Rectal smooth muscle tissue (tissue), 1 donor: ENCODE data around the gene BAZ2B.
"Not testable (repeated sequence)": the region's sequence is repeated elsewhere in the genome, so short reads cannot be mapped to it uniquely, and the experiment has no call there.

Experiments used
- H3K27ac ChIP-seq: one replicate; pipeline ENCODE4 v1.7.0; 2013; ENCODE audit warnings: low read depth, low read length, inconsistent platforms
- H3K27me3 ChIP-seq: one replicate; pipeline ENCODE4 v1.7.0; 2013; ENCODE audit warnings: low read length; ENCODE audit not compliant: control insufficient read depth, insufficient read depth
- H3K36me3 ChIP-seq: one replicate; pipeline ENCODE4 v1.7.0; 2013; ENCODE audit warnings: low read length; ENCODE audit not compliant: control insufficient read depth, insufficient read depth
- H3K4me1 ChIP-seq: one replicate; pipeline ENCODE4 v1.7.0; 2013; ENCODE audit warnings: low read length; ENCODE audit not compliant: control insufficient read depth, insufficient read depth
- H3K4me3 ChIP-seq: one replicate; pipeline ENCODE4 v1.7.0; 2013; ENCODE audit warnings: low read length
- H3K9ac ChIP-seq: one replicate; pipeline ENCODE4 v1.7.0; 2013; ENCODE audit warnings: low read length

The BAZ2B gene

DNA sequence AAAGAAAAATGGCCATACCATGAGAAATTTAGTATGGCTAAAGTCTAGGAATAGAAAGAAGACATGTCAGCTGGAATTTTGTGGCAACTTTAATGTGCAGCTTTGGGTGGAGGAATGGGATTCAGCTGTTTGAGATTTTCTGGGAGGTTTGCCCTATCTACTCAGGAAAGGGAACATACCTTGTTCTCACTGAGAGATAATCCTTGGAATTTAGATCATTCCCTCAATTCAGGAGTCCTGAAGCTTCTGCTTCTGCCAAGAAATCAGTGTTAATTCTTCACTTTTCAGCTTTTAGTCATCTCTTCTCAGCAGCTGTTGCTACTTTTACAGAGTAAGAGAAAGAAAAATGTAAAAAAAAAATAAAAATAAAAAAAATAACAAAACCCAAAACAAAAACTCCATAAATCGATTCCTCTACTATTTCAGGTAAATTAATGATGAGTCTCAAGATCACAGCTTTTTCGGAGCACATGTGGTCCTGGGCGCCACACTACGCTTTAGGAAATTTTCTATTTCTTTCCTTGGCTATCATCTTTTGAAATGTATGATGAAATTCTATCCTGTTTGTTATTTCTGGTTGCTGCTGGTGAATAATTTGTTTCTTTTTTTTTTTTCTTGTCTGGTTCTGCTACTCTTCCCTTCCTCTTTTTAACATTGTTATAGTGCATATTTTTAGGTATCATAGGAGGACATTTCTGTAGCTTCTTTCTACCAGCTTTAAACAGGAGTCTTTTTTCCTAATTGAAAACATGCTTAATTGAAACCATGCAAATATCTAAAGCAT is 18.9 kb upstream of the BAZ2B start:
- Histone ChIP-seq H3K27ac (no peak overlapping the region), H3K9ac (no peak overlapping the region), H3K4me1 (no peaks in the 10 kb centered on the region), H3K27me3 (no peaks in the 10 kb centered on the region), H3K36me3 (no peaks in the 10 kb centered on the region), H3K4me3 (no peak overlapping the region)

DNA sequence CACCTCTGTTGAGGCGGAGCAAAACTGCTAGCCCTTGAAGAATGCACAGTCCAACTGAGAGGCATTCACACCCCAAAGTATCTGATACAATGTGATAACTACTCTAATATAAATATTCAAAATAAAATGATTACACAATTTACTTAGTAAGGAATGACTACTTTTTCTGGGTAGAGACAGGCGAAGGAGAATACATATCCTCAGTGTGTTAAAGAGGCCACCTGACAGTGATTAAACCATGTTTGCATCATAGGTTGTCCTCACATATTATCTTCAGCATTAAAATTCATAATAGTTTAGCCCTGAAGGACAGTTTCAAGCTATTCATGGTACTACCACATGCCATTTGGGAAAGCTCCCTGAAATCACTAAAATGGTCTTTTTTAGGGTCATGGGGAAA is 16.9 kb upstream of the BAZ2B start:
- Histone ChIP-seq H3K9ac (no peak overlapping the region), H3K36me3 (no peaks in the 10 kb centered on the region), H3K27me3 (no peaks in the 10 kb centered on the region), H3K4me3 (no peak overlapping the region), H3K27ac (no peak overlapping the region), H3K4me1 (no peaks in the 10 kb centered on the region)

DNA sequence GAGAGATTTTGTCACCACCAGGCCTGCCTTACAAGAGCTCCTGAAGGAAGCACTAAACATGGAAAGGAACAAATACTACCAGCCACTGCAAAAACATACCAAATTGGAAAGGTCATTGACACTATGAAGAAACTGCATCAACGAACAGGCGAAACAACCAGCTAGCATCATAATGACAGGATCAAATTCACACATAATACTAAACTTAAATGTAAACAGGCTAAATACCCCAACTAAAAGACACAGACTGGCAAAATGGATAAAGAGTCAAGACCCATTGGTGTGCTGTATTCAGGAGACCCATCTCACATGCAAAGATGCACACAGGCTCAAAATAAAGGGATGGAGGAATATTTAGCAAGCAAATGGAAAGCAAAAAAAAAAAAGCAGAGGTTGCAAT is 9.3 kb upstream of the BAZ2B start:
- H3K27me3 ChIP-seq, H3K9ac ChIP-seq, H3K4me1 ChIP-seq, H3K36me3 ChIP-seq, H3K4me3 ChIP-seq, H3K27ac ChIP-seq: not testable (repeated sequence)

DNA sequence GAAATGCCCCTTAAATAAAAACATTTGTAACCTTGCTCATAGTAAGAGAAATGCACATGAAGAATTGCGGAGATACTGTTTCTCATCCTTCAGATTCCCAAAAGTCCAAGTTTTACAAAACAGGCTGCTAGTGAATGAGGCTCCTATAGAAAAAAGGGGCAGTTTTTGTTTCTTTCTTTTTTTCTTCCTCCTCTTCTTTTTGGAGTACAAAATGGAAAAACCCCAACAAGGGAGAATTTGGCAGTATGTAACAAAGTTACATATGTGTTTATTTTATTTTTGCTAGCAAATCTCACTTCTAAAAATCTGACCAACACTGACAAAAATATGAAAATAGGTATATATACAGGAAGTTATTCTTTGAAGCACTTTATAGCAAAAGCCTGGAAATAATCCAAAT is 7.1 kb upstream of the BAZ2B start:
- H3K36me3 ChIP-seq, result no peaks in the 10 kb centered on the region
- no peaks in the 10 kb centered on the region for H3K4me1 ChIP-seq
- H3K4me3 ChIP-seq, result no peak overlapping the region
- no peak overlapping the region for H3K9ac ChIP-seq
- H3K27ac ChIP-seq, result no peak overlapping the region
- no peaks in the 10 kb centered on the region for H3K27me3 ChIP-seq

DNA sequence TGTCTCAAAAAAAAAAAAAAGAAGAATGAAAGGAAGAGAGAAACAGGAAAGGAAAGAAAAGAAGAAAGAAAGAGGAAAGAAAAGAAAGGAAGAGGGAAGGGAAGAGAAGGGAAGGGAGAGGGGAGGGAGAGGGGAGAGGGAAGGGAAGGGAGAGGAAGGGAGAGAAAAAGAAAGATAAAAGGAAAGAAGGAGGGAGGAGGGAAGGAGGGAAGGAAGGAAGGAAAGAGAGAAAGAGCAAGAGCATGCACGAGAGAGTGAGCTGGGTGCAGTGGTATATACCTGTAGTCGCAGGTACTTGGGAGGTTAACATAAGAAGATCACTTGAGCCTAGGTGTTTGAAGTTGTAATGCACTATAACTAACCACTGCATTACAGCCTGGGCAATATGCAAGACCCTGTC is 6.6 kb upstream of the BAZ2B start:
- no peak overlapping the region for H3K9ac ChIP-seq
- H3K4me1 ChIP-seq, result peaks cover 1% of the 10 kb centered on the region
- no peak overlapping the region for H3K27ac ChIP-seq
- no peaks in the 10 kb centered on the region for H3K36me3 ChIP-seq
- H3K4me3 ChIP-seq, result no peak overlapping the region
- no peaks in the 10 kb centered on the region for H3K27me3 ChIP-seq

DNA sequence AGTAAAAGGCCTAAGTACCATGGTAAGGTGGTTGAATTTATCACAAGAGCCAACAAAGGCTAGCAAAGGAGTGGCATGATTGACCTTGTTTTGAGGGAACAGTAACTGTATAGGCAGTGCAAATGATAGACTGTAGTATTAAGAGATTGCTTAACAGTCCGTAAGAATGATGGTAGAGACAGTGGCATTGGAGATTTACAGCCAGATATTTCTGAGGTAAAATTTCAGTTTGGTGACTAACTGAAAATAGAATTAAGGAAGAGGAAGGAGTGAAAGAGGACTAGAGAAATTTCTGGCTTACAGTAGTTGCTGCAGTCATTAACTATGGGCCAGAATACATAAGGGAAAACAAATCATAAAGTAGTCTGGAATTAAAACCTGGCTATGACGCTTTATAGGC is 4.4 kb upstream of the BAZ2B start:
- Histone ChIP-seq H3K9ac (no peak overlapping the region), H3K36me3 (no peaks in the 10 kb centered on the region), H3K4me1 (peaks cover 4% of the 10 kb centered on the region), H3K27ac (no peak overlapping the region), H3K27me3 (no peaks in the 10 kb centered on the region), H3K4me3 (no peak overlapping the region)

DNA sequence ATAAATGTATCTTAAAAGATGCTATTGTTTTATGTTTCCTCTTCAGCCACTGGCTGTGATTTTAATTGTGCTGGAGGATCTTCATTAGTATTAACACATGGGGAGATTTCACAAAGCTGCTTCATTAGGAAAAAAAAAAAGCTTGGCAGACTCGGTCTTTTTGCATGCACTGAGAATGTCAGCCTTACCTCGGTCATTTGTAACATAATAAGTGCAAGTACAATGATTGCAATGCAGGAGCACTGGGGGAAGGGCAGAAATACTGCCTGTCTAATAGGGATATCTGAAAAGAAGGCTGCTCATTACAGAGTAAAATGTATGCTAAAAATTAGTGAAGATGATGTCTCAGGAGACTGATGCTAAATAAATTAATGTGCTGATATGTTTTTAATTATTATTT is 1.3 kb upstream of the BAZ2B start:
- H3K36me3 ChIP-seq, result no peaks in the 10 kb centered on the region
- H3K27ac ChIP-seq, result no peak overlapping the region
- peak overlapping the region; percentile 10 for H3K4me3 ChIP-seq
- peaks cover 5% of the 10 kb centered on the region for H3K4me1 ChIP-seq
- no peaks in the 10 kb centered on the region for H3K27me3 ChIP-seq
- H3K9ac ChIP-seq, result no peak overlapping the region

DNA sequence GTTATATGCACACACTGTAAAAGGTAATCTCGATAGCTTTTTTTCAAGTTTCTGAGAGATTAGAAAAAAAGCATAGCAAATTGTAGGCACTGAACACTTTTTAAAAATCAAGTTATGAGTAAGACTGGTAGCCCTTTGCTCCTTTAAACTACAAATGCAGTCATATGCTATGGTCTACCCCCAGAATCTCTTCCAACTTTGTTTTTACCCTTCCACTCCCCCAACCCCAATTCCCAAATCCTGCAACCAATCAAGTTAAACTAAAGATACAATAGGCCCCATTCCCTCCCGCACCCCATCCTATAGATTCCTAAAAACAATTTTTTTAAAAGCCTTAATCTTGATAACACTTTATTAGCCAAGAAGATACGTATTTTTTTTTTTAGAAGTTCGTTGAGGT is 752 bp upstream of the BAZ2B start:
- H3K9ac ChIP-seq, result no peak overlapping the region
- H3K36me3 ChIP-seq, result no peaks in the 10 kb centered on the region
- peak overlapping the region; percentile 99 for H3K27ac ChIP-seq
- H3K4me3 ChIP-seq, result peak overlapping the region; percentile 90
- peaks cover 11% of the 10 kb centered on the region for H3K4me1 ChIP-seq
- H3K27me3 ChIP-seq, result no peaks in the 10 kb centered on the region

DNA sequence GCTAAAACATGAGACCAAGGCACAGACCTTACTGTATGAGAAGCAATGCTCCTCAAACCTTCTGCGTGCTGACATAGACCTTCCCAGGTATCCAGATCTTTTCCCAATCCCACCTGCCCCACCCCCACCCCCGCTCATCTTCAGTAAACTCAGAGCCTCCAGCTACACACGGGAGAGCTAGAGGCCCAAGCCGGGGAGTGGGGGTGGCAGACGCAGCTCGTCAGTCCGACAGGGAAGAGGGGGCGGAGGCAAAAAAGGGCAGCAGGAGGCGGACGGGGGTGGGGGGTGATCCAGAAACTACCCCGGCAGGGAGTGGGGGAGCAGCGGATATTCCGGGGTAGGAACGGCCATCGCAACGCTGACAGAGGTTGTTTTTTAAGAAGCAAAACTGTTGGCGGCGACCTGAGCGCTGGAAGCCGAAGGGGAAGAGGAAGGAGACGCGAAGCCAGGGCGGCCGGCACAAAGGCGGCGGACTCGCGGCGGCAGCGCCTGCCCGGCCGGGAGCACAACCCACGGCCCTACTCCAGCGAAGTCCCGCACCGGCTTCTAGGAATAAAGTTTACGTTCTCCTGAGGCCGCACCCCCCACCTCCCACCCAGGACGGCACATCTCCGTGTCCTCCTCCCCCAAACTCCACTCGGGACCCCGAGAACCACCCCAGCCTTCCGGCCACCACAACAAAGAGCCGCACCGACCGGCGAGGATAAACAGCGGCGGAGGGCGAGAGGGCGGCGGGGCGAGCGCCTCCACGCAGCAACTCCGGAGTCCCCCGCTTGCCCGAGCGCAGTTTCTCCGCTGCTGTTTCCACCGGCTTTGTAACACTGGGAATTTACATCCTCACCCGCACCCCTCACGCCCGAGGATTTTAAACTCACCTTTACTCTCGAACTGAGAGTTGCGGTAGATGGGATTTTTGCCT is 722 bp downstream of the BAZ2B start:
- Histone ChIP-seq H3K27me3 (no peaks in the 10 kb centered on the region), H3K9ac (peak overlapping the region; percentile 94), H3K36me3 (no peaks in the 10 kb centered on the region), H3K4me1 (peaks cover 15% of the 10 kb centered on the region), H3K27ac (peak overlapping the region; percentile 99), H3K4me3 (peak overlapping the region; percentile 90)

DNA sequence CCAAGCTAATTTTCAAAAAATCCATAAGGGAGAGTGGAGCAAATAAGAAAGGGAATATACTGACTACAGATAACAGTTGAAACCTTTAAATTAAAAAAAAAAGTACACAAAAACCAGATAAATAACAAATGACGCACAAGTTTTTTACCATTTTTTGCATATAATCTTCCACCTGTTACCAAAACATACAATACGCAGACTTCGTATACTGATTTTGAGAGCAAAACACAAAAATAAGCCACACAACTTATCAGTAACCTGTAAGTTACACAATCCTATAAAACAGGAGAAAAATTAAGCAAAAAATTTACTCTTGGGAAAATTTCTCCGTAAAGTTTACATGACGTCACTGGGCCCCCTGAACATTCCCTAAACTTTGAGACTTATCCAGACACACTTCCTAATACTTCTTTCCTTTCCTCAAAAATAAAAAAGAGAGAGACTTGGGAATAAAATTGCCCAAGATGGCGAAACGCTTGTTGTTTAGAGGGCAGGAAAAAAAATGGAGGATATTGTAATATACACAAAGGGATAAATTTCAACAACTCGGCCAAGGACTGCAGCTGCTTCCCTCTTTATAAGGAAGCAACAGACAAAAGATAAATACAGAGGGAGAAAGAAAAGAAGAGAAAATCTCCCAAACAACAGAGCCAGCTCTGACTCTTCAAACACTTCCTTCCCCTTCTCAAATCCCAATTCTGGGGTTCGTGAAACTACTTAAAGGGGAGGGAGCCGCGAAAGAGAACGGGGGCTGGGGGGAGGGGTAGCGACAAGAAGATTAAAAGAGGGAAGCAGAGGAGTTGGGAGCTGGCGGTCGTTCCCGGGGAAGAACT is 1.6 kb downstream of the BAZ2B start:
- H3K4me1 ChIP-seq, result peaks cover 20% of the 10 kb centered on the region

DNA sequence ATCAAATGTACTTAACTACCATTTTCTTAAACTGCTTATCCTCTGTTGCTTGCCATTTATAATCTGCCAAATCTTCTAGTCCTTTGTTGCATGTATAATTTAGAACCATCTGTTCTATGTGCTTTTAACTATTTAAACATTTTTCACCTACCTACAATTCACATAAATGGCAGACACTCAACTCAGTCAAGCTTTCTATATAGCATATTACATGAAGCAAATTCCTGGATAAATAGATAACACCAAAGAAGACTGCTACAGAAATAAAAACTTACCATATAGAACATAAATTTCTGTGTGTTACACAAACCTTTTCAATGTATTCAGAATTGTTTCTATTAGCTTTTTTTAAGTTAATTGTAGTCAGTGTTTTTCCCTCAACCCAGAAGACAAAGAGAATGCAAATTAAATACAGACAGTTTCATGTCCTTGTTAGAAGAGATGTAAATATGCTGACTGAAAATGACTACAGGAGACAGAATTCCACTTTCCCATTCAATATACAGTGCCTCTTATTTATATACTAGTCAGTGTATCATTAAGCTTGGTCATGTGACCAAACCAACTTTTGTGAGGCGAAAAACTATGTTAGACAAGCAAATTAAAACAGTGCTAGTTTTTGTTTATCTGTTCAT is 2.6 kb downstream of the BAZ2B start:
- H3K4me3 ChIP-seq, result peak overlapping the region; percentile 90
- H3K27me3 ChIP-seq, result no peaks in the 10 kb centered on the region
- peak overlapping the region; percentile 99 for H3K27ac ChIP-seq
- H3K36me3 ChIP-seq, result no peaks in the 10 kb centered on the region
- H3K4me1 ChIP-seq, result peaks cover 25% of the 10 kb centered on the region
- H3K9ac ChIP-seq, result no peak overlapping the region

More for the DNA sequence above, 1.6 kb downstream of the BAZ2B start:
- H3K36me3 ChIP-seq, result no peaks in the 10 kb centered on the region
- peak overlapping the region; percentile 99 for H3K27ac ChIP-seq
- peak overlapping the region; percentile 90 for H3K9ac ChIP-seq
- H3K27me3 ChIP-seq, result no peaks in the 10 kb centered on the region
- H3K4me3 ChIP-seq, result peak overlapping the region; percentile 90

DNA sequence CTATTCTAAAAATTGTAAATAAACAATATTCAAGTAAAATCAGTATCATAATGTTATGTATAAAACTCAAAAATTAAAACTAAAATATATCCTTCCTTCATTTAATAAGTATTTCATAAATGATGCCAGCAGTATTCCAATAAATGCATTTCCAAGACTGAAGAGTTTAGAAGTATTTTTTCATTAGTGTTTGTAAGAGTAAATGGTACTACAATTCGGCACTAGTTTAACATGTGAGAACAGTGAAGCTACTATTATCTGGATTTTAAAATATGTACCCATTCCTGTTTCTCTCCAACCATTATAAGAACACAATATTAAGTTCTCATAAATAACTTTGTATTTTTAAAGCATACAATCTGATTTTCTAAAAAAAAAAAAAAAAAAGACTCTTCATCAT is 3.3 kb downstream of the BAZ2B start:
- H3K4me1 ChIP-seq, result peaks cover 25% of the 10 kb centered on the region
- no peak overlapping the region for H3K9ac ChIP-seq
- H3K36me3 ChIP-seq, result no peaks in the 10 kb centered on the region
- H3K27ac ChIP-seq, result peak overlapping the region; percentile 99
- peak overlapping the region; percentile 90 for H3K4me3 ChIP-seq
- H3K27me3 ChIP-seq, result no peaks in the 10 kb centered on the region
